ENCODE results near the gene MYL12B.
"Not testable (repeated sequence)": the region's sequence is repeated elsewhere in the genome, so short reads cannot be mapped to it uniquely, and the experiment has no call there.

MYL12B gene

DNA sequence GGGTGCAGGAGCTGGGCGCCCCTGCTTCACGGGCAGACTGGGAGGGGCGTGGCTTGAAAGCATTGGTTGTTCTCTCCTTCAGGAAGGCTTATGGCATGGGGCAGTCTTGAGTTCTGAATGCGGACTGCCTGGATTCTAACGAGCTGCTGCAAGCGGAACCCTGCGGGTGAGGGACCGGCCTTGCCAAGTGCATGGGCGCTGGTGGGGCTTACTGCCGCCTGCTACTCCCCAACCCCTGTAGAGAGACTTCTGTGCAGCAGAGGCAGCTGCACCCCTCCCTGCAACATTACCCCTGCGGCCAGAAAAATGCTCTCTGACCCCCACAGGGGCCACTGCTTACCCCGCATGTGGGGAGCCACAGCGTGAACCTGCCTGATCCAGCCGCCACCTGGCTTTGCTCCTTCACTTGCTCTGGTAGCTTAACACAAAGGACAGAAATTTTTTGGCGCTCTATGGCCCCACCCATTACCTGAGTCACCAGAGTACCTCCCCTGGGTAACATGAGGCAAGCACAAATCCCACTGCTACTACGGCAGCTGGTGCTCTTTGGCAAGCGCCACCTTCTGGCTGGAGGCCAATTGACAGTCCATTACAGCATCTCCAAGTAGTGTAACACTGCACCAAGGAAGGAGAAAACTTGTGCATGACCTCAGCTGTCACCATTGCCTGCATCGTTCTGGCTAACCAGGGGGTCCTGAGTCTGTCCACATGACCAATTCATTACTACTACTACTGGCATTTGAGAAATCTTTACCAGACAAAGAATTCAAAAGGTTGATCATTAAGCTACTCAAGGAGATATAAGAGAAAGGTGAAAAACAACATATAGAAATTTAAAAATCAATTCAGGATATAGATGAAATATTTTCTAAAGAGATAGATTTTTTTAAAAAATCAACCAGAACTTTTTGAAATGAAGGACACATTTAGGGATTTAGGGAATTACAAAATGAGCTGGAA is 35.4 kb downstream of the MYL12B start:
- DNase-seq (ENCODE audit: low spot score) = peak; percentile 96

GRCh38 chr18:3304832-3305231 is 42.9 kb downstream of the MYL12B start:
- DNase-seq (ENCODE audit: low spot score) = no peak

DNA sequence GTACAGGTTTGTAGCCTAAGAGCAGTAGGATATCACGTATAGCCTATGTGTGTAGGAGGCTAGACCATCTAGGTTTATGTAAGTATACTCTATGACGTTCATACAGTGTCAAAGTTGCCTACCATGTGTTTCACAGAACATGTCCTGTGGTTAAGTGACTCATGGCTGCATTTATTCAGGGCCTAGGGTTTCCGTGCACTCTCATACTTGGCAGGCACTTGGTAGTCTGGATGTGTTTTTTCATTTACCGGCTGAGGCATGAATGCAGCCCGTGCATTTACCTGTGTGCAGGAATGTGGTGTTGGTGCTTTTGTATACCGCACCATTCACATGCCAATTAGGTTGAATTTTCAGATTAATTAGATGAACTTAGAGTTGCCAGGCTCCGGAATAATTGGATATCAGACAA is 43.4 kb downstream of the MYL12B start:
- DNase-seq (ENCODE audit: low spot score) = peak; percentile 91

DNA sequence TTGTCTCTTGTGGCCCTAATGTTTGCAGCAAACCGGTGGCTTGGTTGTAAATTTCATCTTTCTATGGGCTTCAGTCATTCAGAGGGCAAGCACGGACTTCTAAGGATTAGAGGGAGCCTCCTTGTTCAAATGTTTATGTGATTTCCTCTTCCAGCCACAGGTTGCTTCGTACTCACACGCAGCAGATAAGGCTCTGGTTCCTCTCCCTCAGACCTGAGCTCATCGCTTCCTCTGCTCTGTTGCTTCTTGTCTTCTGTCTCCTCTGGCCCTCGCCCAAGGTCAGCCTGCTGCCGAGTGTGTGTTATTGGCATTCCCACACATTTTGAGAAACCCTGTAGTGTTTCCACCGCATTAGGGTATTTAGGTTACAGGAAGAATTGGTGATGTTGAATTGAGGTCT is 44.0 kb downstream of the MYL12B start:
- no peak for DNase-seq (ENCODE audit: low spot score)

GRCh38 chr18:3306391-3306790 is 44.5 kb downstream of the MYL12B start:
- no peak for DNase-seq (ENCODE audit: low spot score)

GRCh38 chr18:3313685-3314084 is 51.8 kb downstream of the MYL12B start:
- no peak for DNase-seq (ENCODE audit: low spot score)

GRCh38 chr18:3315344-3315743 is 53.4 kb downstream of the MYL12B start:
- DNase-seq (ENCODE audit: low spot score) = not testable (repeated sequence)

- DNase-seq (ENCODE audit: low spot score) = no peak
Observed at GRCh38 chr18:3319399-3319798, 57.5 kb downstream of the MYL12B start.

GRCh38 chr18:3319894-3320454 is 58.0 kb downstream of the MYL12B start:
- DNase-seq (ENCODE audit: low spot score) = no peak

DNA sequence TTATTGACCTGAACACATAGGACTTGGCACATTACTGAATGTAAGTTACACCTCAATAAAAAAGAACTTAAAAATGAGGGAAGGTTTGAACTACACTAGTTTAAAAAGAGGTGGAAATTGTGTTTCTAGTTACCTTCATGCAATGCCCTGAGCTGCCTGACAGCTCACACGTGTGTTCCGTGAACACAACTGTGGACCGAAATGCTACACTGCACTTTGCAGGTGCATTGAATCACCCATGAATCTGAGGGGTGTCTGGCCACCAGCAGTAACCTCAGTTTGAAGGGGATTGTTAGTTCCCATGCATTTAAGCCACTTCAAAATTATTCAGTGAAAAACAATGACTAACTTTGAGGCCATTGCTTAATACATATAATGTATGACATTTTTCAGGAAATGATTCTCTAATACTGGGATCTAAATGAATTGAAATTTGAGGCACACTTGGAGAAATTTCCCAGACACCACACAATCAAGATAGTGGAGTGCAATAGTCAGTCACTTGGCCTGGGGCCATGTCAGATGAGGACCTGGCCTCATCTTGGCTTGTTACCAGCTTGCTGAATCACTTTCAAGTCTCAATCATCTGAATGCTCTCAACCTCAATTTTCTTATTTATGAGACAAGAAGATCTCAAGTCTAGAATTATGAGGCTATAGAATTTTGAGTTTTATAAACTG is 59.3 kb downstream of the MYL12B start:
- no peak for DNase-seq (ENCODE audit: low spot score)

GRCh38 chr18:3323900-3324299 is 62.0 kb downstream of the MYL12B start:
- no peak for DNase-seq (ENCODE audit: low spot score)

Data from SW480 (cell line).